Erythroblast (primary cell): Measurements from ENCODE around the gene UNC13C.

Source experiments
- DNase-seq, 2 experiments: peaks; one replicate each; lab custom pipeline; 2025; lab: John Stamatoyannopoulos, UW
- GATA1 ChIP-seq: IDR thresholded peaks from 2 replicates; pipeline ENCODE4 v1.6.1; 2011; ENCODE audit warnings: low read depth, mild to moderate bottlenecking, control low read depth, low read length, moderate library complexity
- POLR2A ChIP-seq: IDR thresholded peaks from 2 replicates; pipeline ENCODE4 v1.6.1; 2011; ENCODE audit warnings: mild to moderate bottlenecking, low read length

UNC13C gene

GRCh38 chr15:54033869-54034458 is 55.7 kb downstream of the UNC13C start:
- no peak for DNase-seq
- TF ChIP-seq POLR2A: no peak
- TF ChIP-seq GATA1: no peak

GRCh38 chr15:54035616-54036015 is 57.4 kb downstream of the UNC13C start:
- TF ChIP-seq POLR2A (no peak), GATA1 (no peak)
- DNase-seq: no peak

DNA sequence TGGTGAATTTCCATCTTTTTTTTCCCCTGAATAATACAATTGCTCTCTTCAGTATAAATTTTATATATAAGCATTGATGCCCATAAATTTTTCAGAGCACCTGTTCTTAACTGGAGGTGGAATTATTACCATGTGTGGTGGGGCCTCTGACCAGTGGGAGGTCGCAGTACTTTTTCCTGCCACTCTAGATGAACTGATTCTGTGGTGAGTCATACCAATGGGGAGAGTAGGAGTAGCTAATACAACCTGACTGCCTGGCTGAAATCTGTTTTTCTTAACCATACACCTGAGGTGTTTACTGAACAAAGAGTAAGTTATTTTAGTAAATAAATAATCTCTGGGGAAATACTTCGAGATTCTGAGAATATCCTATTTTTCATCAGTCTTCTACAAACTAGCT is 67.2 kb downstream of the UNC13C start:
- DNase-seq: no peak
- no peak for TF ChIP-seq POLR2A
- no peak for TF ChIP-seq GATA1

- TF ChIP-seq GATA1 (no peak), POLR2A (no peak)
These were observed 67.9 kb downstream of the UNC13C start for GRCh38 chr15:54046093-54046492.

GRCh38 chr15:54064365-54064764 is 86.1 kb downstream of the UNC13C start:
- no peak for DNase-seq
- no peak for TF ChIP-seq GATA1
- TF ChIP-seq POLR2A: no peak

More at GRCh38 chr15:54046093-54046492, 67.9 kb downstream of the UNC13C start:
- DNase-seq: no peak

- no peak for TF ChIP-seq GATA1
- no peak for DNase-seq
These were observed 88.2 kb downstream of the UNC13C start for GRCh38 chr15:54066403-54066802.

DNA sequence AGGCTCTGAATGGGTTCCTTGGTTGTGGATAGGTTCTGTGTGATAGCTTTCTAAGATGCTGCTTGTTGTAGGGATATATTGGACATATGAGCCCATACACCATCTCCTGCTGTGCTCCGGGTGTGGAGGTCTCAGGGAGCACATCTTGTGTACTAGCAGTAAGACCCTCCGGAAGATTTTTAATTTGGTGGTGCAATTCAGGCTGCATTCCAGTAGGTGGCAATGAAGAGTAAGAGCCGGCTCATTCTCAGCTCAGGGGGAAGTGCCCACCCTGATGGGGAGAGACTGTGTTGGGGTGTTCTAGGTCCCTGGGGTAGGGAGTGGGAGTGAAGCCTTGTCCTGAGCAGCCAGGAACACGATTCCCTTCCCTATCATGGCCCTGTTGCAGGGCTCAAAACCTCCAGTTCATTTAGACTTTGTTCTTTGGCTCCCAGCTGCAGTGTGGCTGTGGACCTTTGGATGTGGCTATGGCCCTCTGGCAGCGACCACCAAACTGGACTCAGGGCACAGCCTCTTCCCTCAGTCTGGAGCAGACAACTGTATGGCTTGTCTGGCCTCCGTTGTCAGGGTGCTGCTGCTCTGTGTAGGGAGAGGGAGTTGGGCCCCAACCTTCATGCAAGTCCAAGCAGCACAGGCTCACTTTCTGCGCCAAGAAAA is 104.7 kb downstream of the UNC13C start:
- peak in 1 of 2 experiments; percentile 16 for DNase-seq
- no peak for TF ChIP-seq GATA1
- TF ChIP-seq POLR2A: no peak

DNA sequence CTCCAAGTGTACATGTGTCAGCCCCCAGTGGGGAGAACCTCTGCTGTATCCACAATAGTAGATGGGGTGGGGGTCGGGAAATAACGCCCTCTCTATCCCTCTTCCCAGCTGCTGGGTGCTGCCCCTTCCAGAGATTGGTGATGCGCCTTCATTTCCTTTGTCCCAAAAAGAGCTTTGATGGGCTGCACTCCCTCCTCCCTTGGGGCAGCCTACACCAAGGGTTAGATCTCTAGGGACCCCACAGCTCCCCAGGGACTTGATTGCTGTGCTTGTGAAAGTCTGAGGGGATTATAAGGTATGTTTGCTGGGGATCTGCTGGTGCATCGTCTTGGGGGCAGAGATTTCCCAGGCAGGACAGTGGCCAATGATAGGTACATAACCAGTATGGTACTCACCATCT is 105.3 kb downstream of the UNC13C start:
- no peak for TF ChIP-seq GATA1
- TF ChIP-seq POLR2A: no peak
- DNase-seq: no peak

DNA sequence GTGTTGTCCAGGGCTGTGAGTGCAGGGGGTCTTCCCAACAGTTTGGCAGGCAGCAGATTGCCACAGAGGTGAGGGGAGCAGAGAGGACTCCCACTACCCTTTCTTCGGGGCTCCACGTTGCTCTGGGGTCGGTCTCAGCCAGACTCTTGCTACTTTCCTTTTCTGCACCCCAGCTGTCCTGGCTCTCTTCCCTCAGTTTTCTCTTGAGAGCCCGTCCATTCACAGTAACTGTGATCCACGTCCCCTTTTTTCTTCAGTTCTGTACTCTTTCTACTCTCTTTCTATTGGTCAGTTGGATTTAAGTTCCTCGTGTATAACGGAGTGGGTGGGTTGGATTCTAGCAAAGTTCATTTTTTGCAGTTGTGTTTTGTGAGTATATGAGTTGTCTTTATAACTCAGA is 105.8 kb downstream of the UNC13C start:
- no peak for TF ChIP-seq POLR2A
- no peak for TF ChIP-seq GATA1
- DNase-seq: no peak

- no peak for DNase-seq
- no peak for TF ChIP-seq POLR2A
- no peak for TF ChIP-seq GATA1
These were observed 110.6 kb downstream of the UNC13C start for GRCh38 chr15:54088837-54089236.

GRCh38 chr15:54089776-54090175 is 111.5 kb downstream of the UNC13C start:
- TF ChIP-seq GATA1: no peak
- no peak for TF ChIP-seq POLR2A
- no peak for DNase-seq

- TF ChIP-seq GATA1: no peak
- no peak for TF ChIP-seq POLR2A
- DNase-seq: no peak
These were observed 113.4 kb downstream of the UNC13C start for GRCh38 chr15:54091651-54092050.

- no peak for TF ChIP-seq POLR2A
- TF ChIP-seq GATA1: no peak
- DNase-seq: no peak
These were observed 116.4 kb downstream of the UNC13C start for GRCh38 chr15:54094661-54095060.

DNA sequence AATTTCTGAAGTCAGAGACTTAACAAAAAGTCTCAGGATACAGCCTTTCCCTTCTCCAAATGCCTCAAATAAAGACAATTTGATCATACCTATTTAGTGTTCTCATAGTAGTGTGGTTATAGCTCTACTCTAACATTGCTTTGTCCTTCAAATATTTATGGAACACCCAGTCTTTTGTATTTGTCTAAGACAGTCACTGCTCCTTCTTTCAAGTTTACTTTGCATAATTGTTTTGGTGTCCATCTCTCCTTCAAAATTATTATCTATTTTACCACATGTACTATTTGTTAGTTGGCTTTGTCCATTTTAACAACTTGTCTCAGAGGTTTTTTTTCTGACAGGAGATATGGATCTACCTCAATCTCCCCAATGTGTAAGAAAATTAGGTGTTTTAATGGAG is 118.8 kb downstream of the UNC13C start:
- DNase-seq: no peak
- TF ChIP-seq POLR2A (no peak), GATA1 (no peak)

GRCh38 chr15:54099010-54099409 is 120.8 kb downstream of the UNC13C start:
- no peak for TF ChIP-seq POLR2A
- no peak for TF ChIP-seq GATA1
- DNase-seq: no peak
